Gastroesophageal sphincter (tissue), 3 donors: ENCODE measurements around the gene RBM28.

Experiments
- EP300 ChIP-seq: sonication (generic); formaldehyde crosslinking; IDR thresholded peaks from one replicate; pipeline ENCODE4 v1.6.1; 2017; ENCODE audit warnings: antibody characterized with exemption, mild to moderate bottlenecking
- POLR2A ChIP-seq, 2 donors: fragments of 450-650 bp; IDR thresholded peaks; one replicate each; pipeline ENCODE4 v1.6.1; 2017; ENCODE audit warnings: antibody characterized with exemption in 2 of 2, mild to moderate bottlenecking in 2 of 2, moderate library complexity in 1 of 2
- TF ChIP-seq, protein P1 (sequence below), 4 experiments: fragments of 200-600 bp in 2 of 4; fragments of 450-650 bp in 2 of 4; sonication (generic) in 1 of 4; IDR thresholded peaks; one replicate each; pipeline ENCODE4 v1.5.1; 2017 to 2019; ENCODE audit warnings: antibody characterized with exemption in 4 of 4, mild to moderate bottlenecking in 2 of 4, moderate library complexity in 2 of 4

DNA sequence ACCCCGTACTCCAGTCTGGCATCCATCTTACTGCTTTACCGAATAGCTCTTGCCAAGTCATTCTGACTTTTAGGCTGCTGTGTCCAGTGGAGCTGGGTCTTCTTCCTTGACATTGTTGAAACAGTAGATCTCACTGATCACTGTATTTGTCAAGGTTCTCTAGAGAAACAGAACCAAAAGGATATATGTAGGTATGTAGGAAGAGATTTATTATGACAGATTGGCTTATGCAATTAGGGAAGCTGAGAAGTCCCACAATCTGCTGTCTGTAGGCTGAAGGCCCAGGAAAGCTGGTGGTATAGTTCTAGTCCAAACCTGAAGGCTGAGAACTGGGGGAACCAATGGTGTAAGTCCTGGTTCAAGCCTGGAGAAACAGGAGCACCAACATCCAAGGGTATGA is 29.9 kb upstream of the RBM28 start:
- TF ChIP-seq, protein P1, sequence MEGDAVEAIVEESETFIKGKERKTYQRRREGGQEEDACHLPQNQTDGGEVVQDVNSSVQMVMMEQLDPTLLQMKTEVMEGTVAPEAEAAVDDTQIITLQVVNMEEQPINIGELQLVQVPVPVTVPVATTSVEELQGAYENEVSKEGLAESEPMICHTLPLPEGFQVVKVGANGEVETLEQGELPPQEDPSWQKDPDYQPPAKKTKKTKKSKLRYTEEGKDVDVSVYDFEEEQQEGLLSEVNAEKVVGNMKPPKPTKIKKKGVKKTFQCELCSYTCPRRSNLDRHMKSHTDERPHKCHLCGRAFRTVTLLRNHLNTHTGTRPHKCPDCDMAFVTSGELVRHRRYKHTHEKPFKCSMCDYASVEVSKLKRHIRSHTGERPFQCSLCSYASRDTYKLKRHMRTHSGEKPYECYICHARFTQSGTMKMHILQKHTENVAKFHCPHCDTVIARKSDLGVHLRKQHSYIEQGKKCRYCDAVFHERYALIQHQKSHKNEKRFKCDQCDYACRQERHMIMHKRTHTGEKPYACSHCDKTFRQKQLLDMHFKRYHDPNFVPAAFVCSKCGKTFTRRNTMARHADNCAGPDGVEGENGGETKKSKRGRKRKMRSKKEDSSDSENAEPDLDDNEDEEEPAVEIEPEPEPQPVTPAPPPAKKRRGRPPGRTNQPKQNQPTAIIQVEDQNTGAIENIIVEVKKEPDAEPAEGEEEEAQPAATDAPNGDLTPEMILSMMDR (IDR thresholded peaks at IDR 0.05): no peak
- TF ChIP-seq POLR2A (IDR thresholded peaks at IDR 0.05): no peak
- no peak for TF ChIP-seq EP300
